HCT116 (cell line): Measurements from ENCODE around the gene HSF4. TPM values are rescaled to one million over a fixed set of nuclear protein-coding genes. Genes with fewer than 3 reads are reported as not detected.

Experiments used
- ATAC-seq: fragments of 200-7000 bp; cut with Tn5 transposase; 2 replicates; pipeline ENCODE4 v1.9.1; 2020; ENCODE audit warnings: mild to moderate bottlenecking, moderate library complexity
- BruUV-seq: library from RNA; stranded (reverse); fragments of 400-500 nt; replicated peaks from 2 replicates; lab custom pipeline; 2021; lab: Mats Ljungman, UMichigan
- CTCF ChIA-PET: fragments of 300-600 bp; sonication (Branson Sonifier 250); formaldehyde crosslinking; loops from one replicate; lab custom pipeline; 2021; ENCODE audit warnings: antibody characterized with exemption; lab: Charles Lee
- POLR2A ChIA-PET: fragments of 300-600, 350-600 bp; sonication (Branson Sonifier 250); formaldehyde crosslinking; loops from one replicate; lab custom pipeline; 2021; ENCODE audit warnings: antibody characterized with exemption; lab: Charles Lee
- RAD21 ChIA-PET, 2 experiments: fragments of 300-600 bp; sonication (Branson Sonifier 250); formaldehyde crosslinking; loops; one replicate each; lab custom pipeline; 2023; ENCODE audit warnings: low total read pairs in 2 of 2; ENCODE audit not compliant: uncharacterized antibody in 2 of 2, unreplicated experiment in 2 of 2, low non-redundant PET in 1 of 2; lab: Charles Lee
- DNase-seq: peaks from one replicate; pipeline ENCODE4 v3.0.0-alpha.2; 2010; ENCODE audit warnings: low read depth, low spot score
- H2AFZ ChIP-seq: fragments of 200-600 bp; shearing (Covaris generic), sonication (generic); 2 replicates; pipeline ENCODE4 v1.6.1; 2017; ENCODE audit warnings: low read depth, mixed run types, mixed read lengths, antibody characterized with exemption, low read length; ENCODE audit not compliant: poor library complexity, severe bottlenecking
- H3K27ac ChIP-seq: 2 replicates; pipeline ENCODE4 v1.5.1; 2012; ENCODE audit warnings: low read depth, low read length
- H3K27me3 ChIP-seq: fragments of 200-600 bp; sonication (generic); 2 replicates; pipeline ENCODE4 v1.6.1; 2016; ENCODE audit warnings: mixed run types, low read length, mixed read lengths; ENCODE audit not compliant: insufficient read depth
- H3K36me3 ChIP-seq, 2 experiments: fragments of 200-500 bp in 1 of 2; fragments of 200-600 bp in 1 of 2; sonication (Bioruptor generic) in 1 of 2; sonication (generic) in 1 of 2; 2 replicates each; pipeline versions ENCODE4 v1.5.1 to v1.6.1; 2014 to 2016; ENCODE audit warnings: low read length in 2 of 2, inconsistent platforms in 1 of 2, mixed read lengths in 1 of 2, mixed run types in 1 of 2; ENCODE audit not compliant: insufficient read depth in 2 of 2, control insufficient read depth in 1 of 2
- H3K4me1 ChIP-seq, 2 experiments: fragments of 200-600 bp in 1 of 2; sonication (generic) in 1 of 2; 2 replicates each; pipeline versions ENCODE4 v1.5.1 to v1.6.1; 2012 to 2017; ENCODE audit warnings: low read length in 2 of 2, inconsistent platforms in 1 of 2, mild to moderate bottlenecking in 1 of 2, mixed read lengths in 1 of 2, mixed run types in 1 of 2, moderate library complexity in 1 of 2; ENCODE audit not compliant: insufficient read depth in 2 of 2, control insufficient read depth in 1 of 2
- H3K4me2 ChIP-seq: fragments of 200-600 bp; sonication (generic); 2 replicates; pipeline ENCODE4 v1.6.1; 2017; ENCODE audit warnings: mixed run types, low read length, mixed read lengths
- H3K4me3 ChIP-seq, 2 experiments: fragments of 200-600 bp in 1 of 2; sonication (generic) in 1 of 2; replicated peaks in 1 of 2; 2 replicates each; pipeline ENCODE4 v1.5.1; 2011 to 2016; ENCODE audit warnings: low read length in 2 of 2, control low read depth in 1 of 2, low read depth in 1 of 2, mild to moderate bottlenecking in 1 of 2, mixed read lengths in 1 of 2, mixed run types in 1 of 2
- H3K79me2 ChIP-seq: fragments of 200-600 bp; sonication (generic); 2 replicates; pipeline ENCODE4 v1.6.1; 2017; ENCODE audit warnings: mild to moderate bottlenecking, mixed run types, low read length, moderate library complexity, mixed read lengths; ENCODE audit not compliant: insufficient read depth
- H3K9ac ChIP-seq: fragments of 200-600 bp; sonication (generic); 2 replicates; pipeline ENCODE4 v1.6.1; 2016; ENCODE audit warnings: low read length, mixed read lengths
- H3K9me2 ChIP-seq: fragments of 200-600 bp; sonication (generic), shearing (Covaris generic); 2 replicates; pipeline ENCODE4 v1.6.1; 2017; ENCODE audit warnings: mixed run types, mild to moderate bottlenecking, moderate library complexity; ENCODE audit not compliant: insufficient read depth
- H3K9me3 ChIP-seq, 2 experiments: fragments of 200-500 bp in 1 of 2; fragments of 200-600 bp in 1 of 2; sonication (Bioruptor generic) in 1 of 2; sonication (generic) in 1 of 2; 2 replicates each; pipeline ENCODE4 v1.6.1; 2014 to 2017; ENCODE audit warnings: low read length in 2 of 2, mixed read lengths in 2 of 2, inconsistent platforms in 1 of 2, low read depth in 1 of 2, mild to moderate bottlenecking in 1 of 2, mixed run types in 1 of 2, moderate library complexity in 1 of 2; ENCODE audit not compliant: control insufficient read depth in 1 of 2, insufficient read depth in 1 of 2
- H4K20me1 ChIP-seq: fragments of 200-600 bp; sonication (generic), shearing (Covaris generic); 2 replicates; pipeline ENCODE4 v1.6.1; 2017; ENCODE audit warnings: mixed run types, mild to moderate bottlenecking, moderate library complexity; ENCODE audit not compliant: insufficient read depth
- ATF3 ChIP-seq: IDR thresholded peaks from 2 replicates; pipeline ENCODE4 v1.6.1; 2012
- CBX3 ChIP-seq: IDR thresholded peaks from 2 replicates; pipeline ENCODE4 v1.6.1; 2012; ENCODE audit warnings: low read depth
- CEBPB ChIP-seq: IDR thresholded peaks from 2 replicates; pipeline ENCODE4 v1.6.1; 2012; ENCODE audit warnings: low read depth
- CTCF ChIP-seq, 3 experiments: fragments of 200-600 bp in 1 of 3; sonication (generic) in 1 of 3; IDR thresholded peaks in 2 of 3; conservative IDR thresholded peaks in 1 of 3; 2 replicates each; pipeline ENCODE4 v1.5.1; 2012 to 2017; ENCODE audit warnings: low read depth in 2 of 3, low read length in 2 of 3, antibody characterized with exemption in 1 of 3, borderline replicate concordance in 1 of 3, control low read depth in 1 of 3, mild to moderate bottlenecking in 1 of 3, mixed read lengths in 1 of 3, mixed run types in 1 of 3, moderate library complexity in 1 of 3; ENCODE audit not compliant: insufficient read depth in 1 of 3
- EGR1 ChIP-seq: IDR thresholded peaks from 2 replicates; pipeline ENCODE4 v1.6.1; 2012; ENCODE audit warnings: low read depth
- EZH2phosphoT487 ChIP-seq: fragments of 200-600 bp; IDR thresholded peaks from 2 replicates; pipeline ENCODE4 v1.6.1; 2018; ENCODE audit warnings: antibody characterized with exemption, borderline replicate concordance
- FOSL1 ChIP-seq: IDR thresholded peaks from 2 replicates; pipeline ENCODE4 v1.6.1; 2012; ENCODE audit warnings: low read depth
- JUND ChIP-seq: IDR thresholded peaks from 2 replicates; pipeline ENCODE4 v1.6.1; 2012
- MAX ChIP-seq: IDR thresholded peaks from 2 replicates; pipeline ENCODE4 v1.6.1; 2012
- POLR2A ChIP-seq: IDR thresholded peaks from 2 replicates; pipeline ENCODE4 v1.7.0; 2011; ENCODE audit warnings: borderline replicate concordance; ENCODE audit not compliant: insufficient read depth, insufficient read length; ENCODE audit errors: extremely low read depth
- RAD21 ChIP-seq: IDR thresholded peaks from 2 replicates; pipeline ENCODE4 v1.6.1; 2012; ENCODE audit warnings: low read depth, mild to moderate bottlenecking
- REST ChIP-seq: IDR thresholded peaks from 2 replicates; pipeline ENCODE4 v1.6.1; 2012; ENCODE audit warnings: low read depth
- SIN3A ChIP-seq: IDR thresholded peaks from 2 replicates; pipeline ENCODE4 v1.6.1; 2012; ENCODE audit warnings: low read depth
- SP1 ChIP-seq: IDR thresholded peaks from 2 replicates; pipeline ENCODE4 v1.6.1; 2012; ENCODE audit warnings: low read depth
- SRF ChIP-seq: IDR thresholded peaks from 2 replicates; pipeline ENCODE4 v1.6.1; 2012; ENCODE audit warnings: low read depth
- ZNF274 ChIP-seq: fragments of 200-500 bp; sonication (Bioruptor generic); IDR thresholded peaks from 2 replicates; pipeline ENCODE4 v1.6.1; 2014; ENCODE audit warnings: mild to moderate bottlenecking, low read depth, low read length, inconsistent platforms
- intact Hi-C: fragments of 100-400 bp; cut with micrococcal nuclease; formaldehyde crosslinking; loops from 2 replicates; pipeline ENCODE4 v1.10.0; 2022
- total RNA-seq: library from RNA; stranded (reverse); gene quantifications from one replicate; pipeline ENCODE4 v1.2.1, GENCODE V29; 2021; ENCODE audit not compliant: unreplicated experiment

Gene HSF4
- total RNA-seq, 1 experiment from 2014 or later: 46.6 TPM

- TF ChIP-seq EGR1: no peak
- TF ChIP-seq CEBPB: no peak
- no peak for TF ChIP-seq CTCF (IDR thresholded peaks at IDR 0.05 in 2 of 3, conservative IDR thresholded peaks at IDR 0.05 in 1 of 3; ENCODE audit: borderline replicate concordance in 1 of 3, insufficient read depth in 1 of 3, low read depth in 2 of 3, low read length in 2 of 3)
- TF ChIP-seq JUND: no peak
- TF ChIP-seq RAD21: no peak
- no peak for TF ChIP-seq EZH2phosphoT487
- TF ChIP-seq, all 23 proteins: peak for 0
- Histone ChIP-seq H4K20me1 (no peaks in the 10 kb centered on the region), H3K36me3 (peaks cover 31 to 60% of the 10 kb centered on the region in 2 experiments), H3K9me3 (no peaks in the 10 kb centered on the region), H3K4me1 (no peaks in the 10 kb centered on the region), H3K27me3 (no peaks in the 10 kb centered on the region), H3K9me2 (no peaks in the 10 kb centered on the region), H3K27ac (no peak overlapping the region), H3K4me2 (no peak overlapping the region), H3K79me2 (no peaks in the 10 kb centered on the region), H3K4me3 (no peak overlapping the region), H2AFZ (no peak overlapping the region), H3K9ac (no peak overlapping the region)
- BruUV-seq: no TSS peak
- ChIA-PET CTCF (no interaction called here), POLR2A (no interaction called here), RAD21 (no interaction called here)
- ATAC-seq (no peak), DNase-seq (no peak)
- intact Hi-C loops: no loop called here
Observed at GRCh38 chr16:67144943-67145342, 19.6 kb upstream of the HSF4 start.

- ATAC-seq (no peak), DNase-seq (no peak)
- Histone ChIP-seq H3K4me2 (no peak overlapping the region), H3K4me1 (peaks cover 0 to 6% of the 10 kb centered on the region in 2 experiments; a peak in 2 of 4 replicates), H3K27me3 (no peaks in the 10 kb centered on the region), H3K36me3 (peaks cover 26 to 52% of the 10 kb centered on the region in 2 experiments), H3K4me3 (no peak overlapping the region), H3K9me3 (no peaks in the 10 kb centered on the region), H3K79me2 (no peaks in the 10 kb centered on the region), H3K9ac (no peak overlapping the region), H3K9me2 (no peaks in the 10 kb centered on the region), H3K27ac (no peak overlapping the region), H2AFZ (no peak overlapping the region), H4K20me1 (no peaks in the 10 kb centered on the region)
- intact Hi-C loops: no loop called here
- ChIA-PET CTCF (no interaction called here), POLR2A (no interaction called here), RAD21 (no interaction called here)
- no TSS peak for BruUV-seq
- TF ChIP-seq ZNF274: no peak
- TF ChIP-seq SP1: no peak
- no peak for TF ChIP-seq POLR2A
- TF ChIP-seq SRF: no peak
- TF ChIP-seq SIN3A: no peak
- no peak for TF ChIP-seq CBX3
- no peak for TF ChIP-seq FOSL1
- TF ChIP-seq RAD21: no peak
- TF ChIP-seq MAX: no peak
- no peak for TF ChIP-seq ATF3
- no peak for TF ChIP-seq REST
Observed at GRCh38 chr16:67145746-67146145, 18.8 kb upstream of the HSF4 start.
